NCI-H2171 (cell line): ENCODE results near the gene TTLL4.
"Not testable (repeated sequence)": the region's sequence is repeated elsewhere in the genome, so short reads cannot be mapped to it uniquely, and the experiment has no call there.

Experiments used
- DNase-seq: peaks from one replicate; lab custom pipeline; 2025; lab: John Stamatoyannopoulos, UW

TTLL4 gene

DNA sequence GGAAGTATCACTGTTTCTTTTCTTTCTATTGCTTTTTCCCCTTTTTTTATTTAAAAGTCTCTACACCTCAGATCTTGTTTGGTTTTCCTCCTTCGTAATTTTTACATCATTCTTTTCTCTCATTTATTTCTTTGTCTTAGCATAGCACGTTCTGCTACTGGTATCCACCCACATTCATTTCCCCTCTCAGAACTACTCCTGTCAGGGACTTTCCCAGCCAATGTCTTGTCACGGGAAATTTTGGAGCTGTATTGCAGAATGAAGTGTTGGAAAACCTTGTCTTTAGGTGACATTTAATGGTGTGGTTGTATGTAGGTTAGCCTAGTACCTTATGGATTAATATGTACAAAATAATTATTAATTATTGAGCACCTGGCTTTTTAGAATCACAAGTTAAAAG is 34.0 kb downstream of the TTLL4 start:
- DNase-seq, result no peak

DNA sequence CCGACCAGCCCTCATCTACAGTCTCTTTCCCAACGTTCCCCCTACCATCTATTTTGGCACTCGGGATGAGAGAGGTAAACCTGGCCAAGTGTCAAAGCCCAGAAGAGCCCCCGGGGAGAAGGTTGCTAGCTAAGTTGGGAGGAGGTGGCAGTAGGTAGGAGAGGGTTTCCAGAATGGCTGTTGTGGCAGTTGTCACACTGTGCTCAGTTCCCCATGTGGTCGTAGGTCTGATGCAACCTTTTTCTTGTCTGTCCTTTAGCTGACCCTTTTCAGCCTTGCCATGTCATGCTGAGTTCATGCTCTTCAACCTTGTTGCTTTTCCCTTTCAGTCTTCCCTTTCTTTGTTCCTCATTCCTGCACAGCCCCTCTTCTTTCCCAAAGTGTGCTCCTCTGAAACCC is 34.5 kb downstream of the TTLL4 start:
- DNase-seq, result no peak

DNA sequence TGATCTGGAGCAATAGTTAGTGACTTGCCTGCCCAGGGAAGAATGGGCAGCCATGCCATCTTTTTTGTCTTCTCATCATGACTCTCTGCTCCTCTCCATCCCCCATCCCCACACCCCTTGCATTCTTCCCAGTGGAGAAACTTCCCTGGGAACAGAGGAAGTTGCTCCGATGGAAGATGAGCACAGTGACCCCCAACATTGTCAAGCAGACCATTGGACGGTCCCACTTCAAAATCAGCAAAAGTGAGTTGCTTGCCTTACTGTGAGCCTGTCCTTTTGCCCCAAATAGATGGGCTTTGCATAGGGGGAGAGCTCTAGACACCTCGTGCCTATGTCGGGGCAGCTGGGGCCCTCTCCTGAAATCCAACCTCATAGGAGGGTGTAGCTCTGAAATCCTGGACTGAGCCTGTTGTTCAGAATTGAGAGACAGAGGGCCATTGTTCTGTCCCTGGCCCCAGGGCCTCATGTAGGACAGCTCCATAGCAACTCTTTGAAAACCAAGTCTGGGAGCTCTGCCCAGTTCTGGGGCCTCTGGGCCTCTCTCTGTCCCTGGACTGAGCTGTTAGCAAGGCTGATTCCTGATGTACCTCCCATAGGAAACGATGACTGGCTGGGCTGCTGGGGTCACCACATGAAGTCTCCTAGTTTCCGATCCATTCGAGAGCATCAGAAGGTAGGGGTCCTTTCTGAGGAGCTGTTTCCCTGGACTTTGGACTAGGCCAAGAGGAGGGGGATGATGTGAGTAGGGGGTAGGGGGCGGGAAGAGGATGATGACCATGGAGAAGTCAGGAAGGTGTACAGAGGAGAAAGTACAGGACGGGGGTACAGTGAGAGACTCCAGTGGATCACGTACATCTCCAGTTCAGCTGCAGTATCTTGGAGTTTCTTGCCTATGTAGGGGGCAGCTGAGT is 35.2 kb downstream of the TTLL4 start:
- no peak for DNase-seq

DNA sequence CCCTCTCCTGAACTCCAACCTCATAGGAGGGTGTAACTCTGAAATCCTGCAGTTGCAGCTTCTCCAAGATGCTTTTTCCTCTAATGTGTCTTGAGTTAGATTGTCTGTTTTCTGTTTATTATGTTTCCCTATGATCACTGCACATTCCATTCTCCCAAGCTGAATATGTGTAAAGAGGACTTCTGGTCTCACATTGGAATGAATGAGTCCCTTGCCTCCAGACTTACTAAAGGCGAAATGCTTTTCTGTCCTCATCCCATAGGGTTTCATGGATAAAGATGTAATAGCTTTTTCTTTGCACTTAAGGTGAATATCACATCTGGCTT is 35.8 kb downstream of the TTLL4 start:
- no peak for DNase-seq

DNA sequence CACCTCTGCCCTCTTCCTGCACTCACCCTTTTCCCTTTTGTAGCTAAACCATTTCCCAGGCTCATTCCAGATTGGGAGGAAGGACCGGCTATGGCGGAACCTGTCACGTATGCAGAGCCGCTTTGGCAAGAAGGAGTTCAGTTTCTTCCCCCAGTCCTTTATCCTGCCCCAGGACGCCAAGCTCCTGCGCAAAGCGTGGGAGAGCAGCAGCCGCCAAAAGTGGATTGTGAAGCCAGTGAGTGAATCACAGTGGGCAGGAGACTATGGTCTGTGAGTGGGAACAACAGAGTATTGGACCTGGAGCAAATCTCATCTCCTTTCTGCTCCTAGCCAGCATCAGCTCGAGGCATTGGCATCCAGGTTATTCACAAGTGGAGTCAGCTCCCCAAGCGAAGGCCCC is 36.3 kb downstream of the TTLL4 start:
- DNase-seq, result no peak

DNA sequence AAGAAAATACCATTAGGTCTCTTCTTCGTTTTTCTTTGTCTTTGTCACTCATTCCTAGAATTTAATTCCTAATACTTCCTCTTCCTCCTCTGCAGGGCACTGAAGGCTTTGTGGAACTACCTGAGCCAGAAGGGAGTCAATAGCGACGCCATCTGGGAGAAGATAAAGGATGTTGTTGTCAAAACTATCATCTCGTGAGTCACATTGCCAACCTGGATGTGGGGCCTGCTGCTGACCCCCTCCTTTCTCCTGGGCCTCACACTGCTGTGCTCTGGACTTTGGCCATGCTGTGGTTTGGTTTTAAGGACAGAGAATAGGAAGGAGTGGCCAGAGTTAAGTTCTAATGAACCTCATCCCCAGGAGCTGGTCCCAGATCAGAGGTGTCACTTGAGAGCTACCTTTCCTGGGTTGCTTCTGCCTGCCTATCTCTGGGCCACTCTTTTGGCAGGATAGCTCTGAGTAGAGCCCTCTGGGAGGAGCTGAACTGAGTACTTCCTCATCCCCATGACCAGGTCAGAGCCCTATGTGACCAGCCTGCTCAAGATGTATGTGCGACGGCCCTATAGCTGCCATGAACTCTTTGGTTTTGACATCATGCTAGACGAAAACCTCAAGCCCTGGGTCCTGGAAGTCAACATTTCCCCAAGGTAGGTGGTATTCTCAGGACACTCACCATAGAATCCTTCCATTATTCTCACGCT is 38.3 kb downstream of the TTLL4 start:
- DNase-seq, result no peak

DNA sequence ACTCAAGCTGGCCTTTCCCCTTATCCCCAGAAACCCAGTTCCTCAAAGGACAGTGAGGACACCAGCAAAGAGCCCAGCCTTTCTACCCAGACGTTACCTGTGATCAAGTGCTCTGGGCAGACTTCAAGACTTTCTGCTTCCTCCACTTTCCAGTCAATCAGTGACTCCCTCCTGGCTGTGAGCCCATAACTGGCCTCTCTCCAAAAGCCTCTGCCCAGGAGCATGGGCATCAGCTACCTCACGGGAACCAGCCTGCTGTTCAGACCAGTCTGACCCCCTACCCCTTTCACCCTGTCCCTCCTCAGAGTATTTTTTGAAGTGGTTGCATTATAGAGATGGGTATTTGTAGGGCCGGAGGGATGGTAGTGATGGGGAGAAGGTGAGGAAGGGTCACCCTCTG is 43.6 kb downstream of the TTLL4 start:
- no peak for DNase-seq

DNA sequence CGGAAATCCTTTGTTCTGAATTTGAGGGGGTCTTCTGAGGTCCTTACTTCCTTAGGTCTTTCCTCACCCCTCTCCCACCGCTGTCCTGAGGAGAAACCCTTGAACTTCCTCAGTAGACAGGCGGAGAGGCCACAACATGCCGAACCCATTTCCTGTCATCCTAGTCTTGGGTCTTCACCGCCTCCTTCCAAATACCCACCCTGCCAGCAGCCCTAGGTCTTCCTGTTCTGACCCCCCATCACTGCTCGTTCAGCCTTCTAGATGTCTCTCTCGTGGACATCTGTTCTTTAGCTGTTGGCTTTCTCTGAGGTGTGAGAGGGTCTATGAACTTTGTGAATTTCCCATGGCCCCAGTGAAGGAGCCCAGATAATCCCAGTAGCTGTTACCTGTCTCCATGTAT is 44.1 kb downstream of the TTLL4 start:
- DNase-seq, result no peak

DNA sequence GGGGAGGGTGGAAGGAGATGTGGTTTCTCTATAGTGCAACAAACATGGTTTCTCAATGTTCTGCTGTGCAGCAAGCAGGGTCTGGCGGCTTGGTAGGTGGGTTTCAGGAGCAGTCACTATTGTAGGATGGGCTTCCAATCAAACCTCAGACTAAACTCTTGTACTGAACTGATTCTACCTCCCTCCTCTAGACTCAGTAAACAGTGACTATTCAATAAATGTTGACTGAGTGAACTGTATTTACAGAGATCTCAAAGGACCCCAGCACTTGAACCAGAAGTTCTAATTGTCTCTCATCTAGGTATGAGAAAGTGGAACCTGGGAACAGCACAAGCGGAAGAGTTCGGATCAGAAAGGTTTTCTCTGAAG is 44.5 kb downstream of the TTLL4 start:
- DNase-seq, result no peak

DNA sequence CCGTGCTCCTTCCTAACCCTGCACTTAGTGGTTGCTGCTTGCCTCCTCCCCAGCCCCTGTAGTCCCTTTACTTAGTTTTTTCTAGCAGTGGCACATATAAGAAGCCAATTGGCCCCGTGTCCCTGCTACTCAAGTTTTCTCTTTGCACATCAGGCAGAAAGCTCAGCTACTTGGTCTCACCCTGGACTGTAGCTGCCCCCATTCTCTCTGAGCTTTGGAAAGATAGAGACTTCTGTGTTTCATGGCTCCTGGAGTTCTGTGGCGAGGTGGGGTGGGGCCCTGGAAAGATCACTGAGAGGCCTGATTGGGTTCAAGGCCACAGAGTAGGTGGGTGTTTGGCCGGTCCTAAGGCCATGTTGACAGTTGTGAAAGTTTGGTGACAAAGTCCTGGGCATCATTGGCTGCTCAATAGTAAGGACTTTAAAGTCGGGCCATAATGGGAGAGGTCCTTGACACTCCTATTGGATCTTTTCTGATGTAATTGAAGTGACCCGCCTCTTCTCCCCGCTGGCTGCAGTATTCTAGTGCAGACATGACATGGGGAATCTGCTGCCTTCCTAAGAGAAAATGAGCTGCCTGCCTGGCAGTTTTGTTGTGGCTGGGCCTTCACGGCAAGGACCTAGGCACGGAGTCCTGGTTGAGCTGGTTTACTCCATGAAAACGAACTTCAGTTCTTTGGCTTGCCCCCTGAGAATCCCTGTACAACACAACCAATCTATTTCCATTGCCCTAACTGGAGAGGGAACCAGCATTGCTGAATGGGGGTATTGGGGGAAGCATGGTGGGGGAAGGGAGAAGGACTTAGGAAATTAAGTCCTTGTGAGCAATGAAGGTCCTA is 45.2 kb downstream of the TTLL4 start:
- no peak for DNase-seq

DNA sequence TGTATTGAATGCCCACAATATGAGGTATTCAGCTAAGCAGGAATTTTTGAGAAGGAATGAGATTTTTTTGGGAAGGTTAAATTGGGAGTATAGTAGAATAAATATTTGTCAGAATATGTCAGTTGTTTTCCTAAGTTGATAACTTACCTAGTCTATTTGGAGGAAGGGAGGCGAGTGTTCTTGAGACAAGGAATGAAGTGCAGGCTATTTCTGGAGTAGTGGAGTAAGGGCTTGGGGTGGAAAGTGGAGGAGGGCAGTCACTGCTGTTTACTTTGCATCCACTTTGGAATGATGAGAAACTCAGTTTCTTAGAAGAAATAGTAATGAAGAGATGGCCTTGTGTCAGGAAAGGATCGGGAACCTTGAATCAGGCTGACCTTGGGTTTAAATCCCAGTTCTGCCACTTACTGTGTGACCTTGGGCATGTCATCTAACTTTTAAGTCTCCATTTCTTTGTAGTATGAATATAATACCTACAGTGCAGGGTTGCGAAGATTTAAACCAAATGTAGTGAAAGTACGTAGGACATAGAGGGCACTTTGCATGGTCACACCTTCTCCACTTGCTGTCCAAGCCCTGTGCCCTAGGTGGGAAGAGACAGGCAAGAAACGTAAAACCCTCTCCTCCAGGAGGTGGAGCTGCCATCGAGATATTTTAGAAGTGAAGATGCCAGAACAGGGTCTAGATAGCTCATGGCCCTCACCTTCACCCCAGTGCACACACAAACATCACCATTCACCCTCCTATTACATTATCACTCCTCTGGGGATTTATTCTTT is 46.2 kb downstream of the TTLL4 start:
- no peak for DNase-seq

DNA sequence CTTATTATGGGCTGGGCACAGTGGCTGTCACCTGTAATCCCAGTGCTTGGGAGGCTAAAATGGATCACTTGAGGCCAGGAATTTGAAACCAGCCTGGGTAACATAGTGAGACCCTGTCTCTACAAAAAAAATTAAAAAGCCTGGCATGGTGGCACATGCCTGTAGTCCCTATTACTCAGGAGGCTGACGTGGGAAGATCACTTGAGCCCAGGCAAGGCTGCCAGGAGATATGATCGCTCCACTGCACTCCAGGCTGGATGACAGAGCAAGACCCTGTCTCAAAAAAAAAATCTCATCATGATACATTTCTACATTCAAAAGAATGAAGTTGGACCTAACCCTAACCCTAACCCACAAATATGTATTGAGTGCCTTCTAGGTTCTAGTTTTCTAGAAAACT is 51.2 kb downstream of the TTLL4 start:
- no peak for DNase-seq

DNA sequence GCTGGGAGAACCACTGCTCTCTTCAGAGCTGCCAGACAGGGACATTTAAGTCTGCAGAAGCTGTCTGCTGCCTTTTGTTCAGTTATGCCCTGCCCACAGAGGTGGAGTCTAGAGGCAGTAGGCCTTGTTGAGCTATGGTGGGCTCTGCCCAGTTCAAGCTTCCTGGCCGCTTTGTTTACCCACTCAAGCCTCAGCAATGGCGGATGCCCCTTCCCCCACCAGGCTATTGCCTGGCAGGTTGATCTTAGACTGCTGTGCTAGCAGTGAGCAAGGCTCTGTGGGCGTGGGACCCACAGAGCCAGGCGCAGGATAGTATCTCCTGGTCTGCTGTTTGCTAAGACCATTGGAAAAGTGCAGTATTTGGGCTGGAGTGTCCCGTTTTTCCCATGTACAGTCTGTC is 62.1 kb downstream of the TTLL4 start:
- DNase-seq, result not testable (repeated sequence)

DNA sequence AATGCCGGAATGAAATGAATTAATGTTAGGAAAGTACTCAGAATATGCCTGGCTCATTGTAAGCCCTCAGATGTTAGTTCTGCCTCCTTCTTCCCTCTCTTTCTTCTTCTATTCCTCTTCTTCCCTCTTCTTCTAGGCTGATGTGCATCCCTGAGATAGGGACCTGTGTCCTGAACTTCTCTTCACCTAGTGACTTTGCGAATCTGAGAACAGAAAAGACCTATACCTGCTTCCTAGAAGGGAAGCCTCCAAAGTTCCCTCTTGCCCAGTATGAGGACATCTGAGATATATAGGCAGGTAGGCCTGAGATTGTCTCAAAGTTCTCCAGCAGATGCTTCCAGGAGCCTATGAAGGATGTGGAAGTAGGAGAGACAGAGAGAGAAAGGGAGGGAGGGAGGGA is 63.2 kb downstream of the TTLL4 start:
- DNase-seq, result no peak

DNA sequence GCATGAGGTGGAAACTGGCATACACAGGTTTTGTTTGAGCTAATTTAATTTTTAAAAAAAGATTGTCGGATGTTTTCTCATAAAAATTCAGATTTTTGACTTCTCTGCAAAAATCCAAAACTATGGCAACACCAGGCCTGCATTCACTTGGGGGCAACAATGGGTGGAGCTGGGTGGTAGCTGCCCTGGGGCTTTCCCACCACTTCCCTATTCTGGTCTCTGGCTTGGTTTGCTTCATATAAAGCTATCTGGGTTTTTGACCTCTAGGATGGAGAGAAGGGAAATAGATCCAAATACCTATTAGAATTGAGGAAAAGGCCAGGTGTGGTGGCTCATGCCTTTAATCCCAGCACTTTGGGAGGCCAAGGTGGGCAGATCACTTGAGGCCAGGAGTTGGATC is 65.9 kb downstream of the TTLL4 start:
- no peak for DNase-seq

DNA sequence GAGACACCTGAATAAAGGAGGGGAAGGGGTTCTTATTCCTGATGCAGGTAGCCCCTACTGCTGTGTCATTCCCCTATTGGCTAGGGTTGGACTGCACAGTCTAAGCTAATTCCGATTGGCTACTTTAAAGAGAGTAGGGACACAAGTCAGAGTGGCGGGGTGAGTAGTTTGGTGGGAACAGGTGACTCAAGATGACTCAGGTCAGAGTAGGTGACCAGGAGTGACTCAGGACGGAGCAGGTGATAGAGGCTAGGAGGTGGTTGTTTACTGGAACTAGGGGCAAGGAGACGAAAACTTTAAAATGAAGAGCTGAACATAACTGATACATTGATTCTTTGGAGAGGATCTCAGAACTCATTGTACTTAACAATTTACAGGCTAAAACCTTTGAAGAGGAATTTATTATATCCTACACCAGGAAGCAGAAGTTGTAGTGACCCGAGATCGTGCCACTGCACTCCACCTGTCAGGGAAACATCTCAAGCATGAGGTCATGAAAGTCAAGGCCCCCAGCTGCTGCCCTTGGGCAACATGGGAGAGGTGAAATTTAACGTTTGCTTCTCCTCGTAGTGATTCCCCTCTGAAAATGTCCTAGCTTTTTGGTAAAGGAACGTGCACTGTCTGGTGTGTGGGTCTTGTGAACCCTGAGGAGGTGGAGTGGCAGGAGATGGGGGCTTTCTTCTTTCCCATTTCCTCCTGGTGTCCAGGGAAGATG is 66.8 kb downstream of the TTLL4 start:
- no peak for DNase-seq

DNA sequence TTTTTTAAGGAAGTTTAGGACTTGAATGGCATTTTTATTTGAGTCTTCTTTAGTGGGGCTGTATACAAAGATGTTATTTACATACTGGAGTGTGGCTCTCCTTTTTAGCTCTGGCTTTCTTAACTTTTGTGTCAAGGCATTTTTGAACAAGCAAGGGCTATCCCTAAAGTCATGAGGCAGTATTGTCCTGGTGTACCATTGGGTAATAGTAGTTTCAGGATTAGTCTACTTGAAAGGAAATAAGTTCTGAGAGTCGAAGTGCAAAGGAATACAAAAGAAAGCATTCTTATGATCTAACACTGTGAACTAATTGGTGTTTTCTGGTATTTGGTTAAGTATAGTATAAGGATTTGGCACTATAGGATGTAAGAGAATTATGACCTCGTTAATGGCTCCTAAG is 69.4 kb downstream of the TTLL4 start:
- DNase-seq, result no peak

DNA sequence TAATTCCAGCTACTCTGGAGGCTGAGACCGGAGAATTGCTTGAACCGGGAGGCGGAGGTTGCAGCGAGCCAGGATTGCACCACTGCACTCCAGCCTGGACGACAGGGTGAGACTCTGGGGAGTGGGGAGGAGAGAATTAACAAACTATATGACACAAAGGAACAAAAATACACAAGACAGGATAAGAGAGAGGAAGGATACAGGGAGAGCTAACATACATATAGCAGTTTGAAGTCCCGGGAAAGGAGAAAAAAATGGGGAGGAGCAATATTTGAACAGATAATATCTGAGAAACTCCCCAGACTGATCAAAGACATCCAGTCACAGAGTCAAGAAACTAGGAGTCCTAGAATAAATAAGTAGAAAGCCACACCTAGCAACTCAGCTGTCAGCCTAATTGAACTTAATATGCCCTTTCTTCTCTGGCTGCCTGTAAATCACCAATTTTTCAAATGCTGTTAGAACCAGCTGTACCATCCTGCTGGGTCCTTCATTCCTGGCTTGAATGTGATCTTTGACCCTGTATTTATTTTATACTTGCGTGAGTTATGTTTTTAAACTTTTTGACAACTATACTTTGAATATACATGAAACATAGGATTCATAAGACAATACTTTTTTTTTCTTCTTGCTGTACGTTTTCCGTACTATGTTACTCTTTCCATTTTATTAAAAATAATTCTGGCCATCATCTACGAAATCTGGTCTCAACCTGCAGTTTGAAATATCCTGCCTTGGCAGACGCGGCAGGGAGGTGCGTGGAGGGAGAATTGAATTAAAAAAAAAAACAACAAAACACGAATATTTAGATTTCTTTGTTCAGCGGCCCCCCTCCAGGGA is 70.4 kb downstream of the TTLL4 start:
- no peak for DNase-seq

DNA sequence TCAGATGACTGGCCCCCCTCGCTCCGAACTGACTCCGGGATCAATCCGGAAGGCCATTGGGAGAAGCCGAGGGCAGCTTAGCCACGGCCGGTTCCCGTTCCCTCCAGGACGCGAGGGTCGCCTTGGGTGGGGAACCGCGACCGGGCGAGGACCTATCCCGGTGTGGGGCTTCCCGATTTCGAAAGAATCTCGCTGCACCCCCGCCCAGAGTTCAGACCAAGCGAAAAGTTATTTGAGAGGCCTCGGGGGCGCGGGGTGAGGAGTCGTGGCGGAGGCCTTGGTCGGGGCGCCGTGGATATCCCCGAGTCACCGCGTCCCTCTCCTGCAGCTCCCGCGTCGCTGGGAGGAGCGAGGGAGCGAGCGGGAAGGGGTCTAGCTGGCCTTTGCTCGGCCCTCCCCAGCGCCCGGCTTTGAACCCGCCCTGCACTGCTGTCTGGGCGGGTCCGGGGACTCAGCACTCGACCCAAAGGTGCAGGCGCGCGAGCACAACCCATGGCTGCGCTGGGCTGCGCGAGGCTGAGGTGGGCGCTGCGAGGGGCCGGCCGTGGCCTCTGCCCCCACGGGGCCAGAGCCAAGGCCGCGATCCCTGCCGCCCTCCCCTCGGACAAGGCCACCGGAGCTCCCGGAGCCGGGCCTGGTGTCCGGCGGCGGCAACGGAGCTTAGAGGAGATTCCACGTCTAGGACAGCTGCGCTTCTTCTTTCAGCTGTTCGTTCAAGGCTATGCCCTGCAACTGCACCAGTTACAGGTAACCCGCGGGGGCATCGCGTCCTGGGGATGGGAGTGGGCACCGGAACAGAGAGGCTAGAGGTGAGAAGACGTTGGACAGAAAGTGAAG is 71.3 kb downstream of the TTLL4 start, which contains the start of gene CYP27A1:
CYP27A1 (plus strand) TSS at position 457 of the 837 bp plus-strand sequence; CDS start at position 493, 36 bp downstream.
- peak; percentile 12 for DNase-seq

DNA sequence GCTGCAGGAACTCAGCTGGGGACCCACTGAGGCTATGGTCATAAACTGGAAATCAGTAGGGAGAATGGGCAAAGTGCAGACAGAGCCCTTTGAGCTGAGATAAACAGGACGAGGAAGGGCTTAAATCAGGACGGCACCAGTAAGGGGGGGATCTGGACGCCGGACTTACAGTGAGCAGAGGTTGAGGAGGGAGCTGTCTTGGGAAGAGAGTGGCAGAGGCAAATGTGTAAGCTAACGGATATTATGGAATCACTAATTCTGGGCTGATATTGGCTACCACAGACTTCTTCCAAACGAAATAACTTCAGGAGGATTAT is 71.9 kb downstream of the TTLL4 start:
- DNase-seq, result no peak
